Muscle layer of colon (tissue), 2 donors: ENCODE results near the gene CTBP1.

Experiments used
- H3K27ac ChIP-seq: one replicate; pipeline ENCODE4 v1.7.0; 2013; ENCODE audit warnings: low read depth, mild to moderate bottlenecking, low read length, moderate library complexity
- H3K27me3 ChIP-seq, 2 donors: one replicate each; pipeline ENCODE4 v1.7.0; 2013; ENCODE audit warnings: low read length in 2 of 2, mild to moderate bottlenecking in 2 of 2; ENCODE audit not compliant: insufficient read depth in 2 of 2, control insufficient read depth in 1 of 2
- H3K36me3 ChIP-seq: one replicate; pipeline ENCODE4 v1.7.0; 2013; ENCODE audit warnings: mild to moderate bottlenecking, low read length; ENCODE audit not compliant: insufficient read depth
- H3K4me1 ChIP-seq: one replicate; pipeline ENCODE4 v1.7.0; 2013; ENCODE audit warnings: mild to moderate bottlenecking, low read length; ENCODE audit not compliant: insufficient read depth
- H3K4me3 ChIP-seq, 2 donors: one replicate each; pipeline ENCODE4 v1.7.0; 2013; ENCODE audit warnings: low read length in 2 of 2, low read depth in 1 of 2, mild to moderate bottlenecking in 1 of 2, moderate library complexity in 1 of 2
- H3K9ac ChIP-seq: one replicate; pipeline ENCODE4 v1.7.0; 2013; ENCODE audit warnings: low read length
- H3K9me3 ChIP-seq: one replicate; pipeline ENCODE4 v1.7.0; 2013; ENCODE audit warnings: mild to moderate bottlenecking, low read length
- donor health status: abdominal sarcoma.
- donor health status: Adenocarcinoma of cecum.

CTBP1 gene

DNA sequence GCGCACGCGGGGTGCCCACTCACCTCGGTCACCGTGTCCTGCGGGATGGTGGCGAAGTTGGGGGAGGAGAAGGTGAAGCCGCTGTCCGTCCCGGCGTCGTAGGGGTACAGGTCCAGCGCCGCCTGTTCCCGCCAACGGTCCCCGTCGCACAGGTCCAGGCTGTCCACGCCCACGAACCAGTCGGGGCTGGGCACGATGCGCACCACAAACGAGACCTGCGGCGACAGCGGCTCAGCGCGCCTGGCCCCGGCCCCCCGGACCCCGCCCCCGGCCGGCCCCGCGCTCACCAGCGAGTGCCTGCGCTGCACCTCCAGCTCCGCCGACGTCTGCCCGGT, 78.0 kb downstream of the CTBP1 start:
- Histone ChIP-seq H3K9ac (no peak overlapping the region), H3K36me3 (no peaks in the 10 kb centered on the region), H3K4me3 (peak overlapping the region; percentile 38 to 45), H3K4me1 (peaks cover 13% of the 10 kb centered on the region), H3K27me3 (peaks cover 0 to 33% of the 10 kb centered on the region in 2 donors), H3K9me3 (no peaks in the 10 kb centered on the region), H3K27ac (no peak overlapping the region)

DNA sequence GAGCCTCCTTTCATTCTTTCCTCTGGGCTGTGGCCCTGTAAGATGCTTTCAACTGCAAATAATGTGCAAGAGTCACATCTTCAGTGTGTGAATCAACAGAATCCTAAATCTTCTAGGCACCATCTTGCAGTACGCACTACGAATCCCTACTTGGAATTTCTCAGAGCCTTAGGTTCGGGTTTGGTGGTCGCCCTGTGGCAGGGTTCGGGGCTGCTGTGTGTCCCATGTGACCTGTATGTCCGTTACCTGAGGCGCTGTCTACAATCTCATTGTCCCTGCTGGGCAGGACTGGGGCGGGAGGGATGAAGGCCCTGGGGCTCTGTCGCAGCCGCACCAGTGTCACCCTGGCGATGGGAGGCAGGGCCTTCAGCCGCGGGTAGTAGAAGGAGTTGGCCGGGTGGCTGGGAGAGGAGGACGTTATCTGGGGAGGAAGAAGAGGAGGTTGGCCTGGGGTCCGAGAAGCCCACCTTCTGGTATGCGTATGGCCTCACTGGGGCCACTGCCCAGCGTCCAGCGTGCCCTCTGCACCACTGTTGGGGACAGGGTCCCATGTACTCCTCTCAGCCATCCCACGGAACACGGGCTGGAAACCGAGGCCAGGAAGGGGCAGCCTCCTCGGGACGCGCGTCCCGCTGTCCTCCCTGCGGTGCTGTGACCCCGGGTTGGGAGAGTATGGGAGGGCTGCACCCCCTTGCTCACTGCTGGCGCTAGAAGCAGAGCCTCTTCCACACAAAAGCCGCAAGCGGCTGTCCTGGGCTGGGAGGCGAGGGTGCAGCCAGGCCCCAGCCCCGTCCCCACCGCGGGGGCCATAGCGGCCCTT, 78.6 kb downstream of the CTBP1 start:
- H3K9me3 ChIP-seq: no peaks in the 10 kb centered on the region
- H3K9ac ChIP-seq: no peak overlapping the region
- peaks cover 13% of the 10 kb centered on the region for H3K4me1 ChIP-seq
- H3K27me3 ChIP-seq: peaks cover 0 to 33% of the 10 kb centered on the region in 2 donors
- no peaks in the 10 kb centered on the region for H3K36me3 ChIP-seq
- H3K27ac ChIP-seq: no peak overlapping the region
- peak overlapping the region in 1 of 2 donors; percentile 45 for H3K4me3 ChIP-seq

DNA sequence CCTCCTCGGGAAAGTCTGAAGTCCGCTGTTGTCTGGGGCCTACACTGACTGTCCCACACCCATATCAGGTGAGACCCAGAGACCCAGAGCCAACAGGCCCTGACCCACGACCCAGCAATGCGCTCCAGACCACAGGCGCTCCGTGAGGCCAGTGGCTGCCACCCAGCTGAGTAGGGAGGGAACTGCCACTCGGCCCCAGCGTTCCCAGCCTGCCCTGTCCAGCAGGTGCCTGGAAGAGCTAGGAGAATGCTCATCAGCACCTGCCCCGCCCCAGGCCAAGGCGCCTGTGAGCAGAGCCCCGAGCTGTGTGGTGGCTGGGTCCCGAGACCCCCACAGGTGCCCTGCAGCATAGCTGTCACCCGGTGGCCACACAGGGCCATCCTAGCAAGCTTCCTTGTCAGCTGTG, 79.2 kb downstream of the CTBP1 start:
- Histone ChIP-seq H3K27ac (no peak overlapping the region), H3K9ac (no peak overlapping the region), H3K4me3 (no peak overlapping the region), H3K9me3 (no peaks in the 10 kb centered on the region), H3K27me3 (peaks cover 0 to 33% of the 10 kb centered on the region in 2 donors), H3K36me3 (no peaks in the 10 kb centered on the region), H3K4me1 (peaks cover 13% of the 10 kb centered on the region)

DNA sequence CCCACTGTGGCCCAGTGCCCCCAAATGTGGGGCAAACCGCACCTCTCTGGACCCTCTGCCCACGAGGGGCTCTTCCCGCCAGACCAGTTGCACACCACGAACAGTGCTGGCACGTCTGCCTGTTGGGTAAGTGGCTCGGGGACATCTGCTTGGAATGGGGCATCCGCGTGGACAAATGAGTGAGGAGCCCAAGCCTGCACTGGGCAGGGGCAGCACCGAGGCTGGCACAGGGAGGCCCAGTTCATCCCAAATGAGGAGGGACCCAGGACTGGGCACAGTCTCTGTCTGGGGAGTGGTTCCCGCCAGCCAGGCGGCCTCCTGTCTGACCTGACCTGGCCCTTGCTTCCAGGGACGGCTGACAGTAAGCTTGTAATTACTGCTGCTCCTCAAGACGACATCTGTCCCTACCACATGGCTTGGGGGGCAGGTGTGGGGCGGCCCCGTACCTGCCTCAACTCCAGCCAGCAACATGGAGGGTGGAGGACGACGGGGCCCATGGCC, 79.7 kb downstream of the CTBP1 start:
- Histone ChIP-seq H3K4me3 (no peak overlapping the region), H3K27me3 (peaks cover 0 to 33% of the 10 kb centered on the region in 2 donors), H3K27ac (no peak overlapping the region), H3K9ac (no peak overlapping the region), H3K36me3 (no peaks in the 10 kb centered on the region), H3K9me3 (no peaks in the 10 kb centered on the region), H3K4me1 (peaks cover 13% of the 10 kb centered on the region)

DNA sequence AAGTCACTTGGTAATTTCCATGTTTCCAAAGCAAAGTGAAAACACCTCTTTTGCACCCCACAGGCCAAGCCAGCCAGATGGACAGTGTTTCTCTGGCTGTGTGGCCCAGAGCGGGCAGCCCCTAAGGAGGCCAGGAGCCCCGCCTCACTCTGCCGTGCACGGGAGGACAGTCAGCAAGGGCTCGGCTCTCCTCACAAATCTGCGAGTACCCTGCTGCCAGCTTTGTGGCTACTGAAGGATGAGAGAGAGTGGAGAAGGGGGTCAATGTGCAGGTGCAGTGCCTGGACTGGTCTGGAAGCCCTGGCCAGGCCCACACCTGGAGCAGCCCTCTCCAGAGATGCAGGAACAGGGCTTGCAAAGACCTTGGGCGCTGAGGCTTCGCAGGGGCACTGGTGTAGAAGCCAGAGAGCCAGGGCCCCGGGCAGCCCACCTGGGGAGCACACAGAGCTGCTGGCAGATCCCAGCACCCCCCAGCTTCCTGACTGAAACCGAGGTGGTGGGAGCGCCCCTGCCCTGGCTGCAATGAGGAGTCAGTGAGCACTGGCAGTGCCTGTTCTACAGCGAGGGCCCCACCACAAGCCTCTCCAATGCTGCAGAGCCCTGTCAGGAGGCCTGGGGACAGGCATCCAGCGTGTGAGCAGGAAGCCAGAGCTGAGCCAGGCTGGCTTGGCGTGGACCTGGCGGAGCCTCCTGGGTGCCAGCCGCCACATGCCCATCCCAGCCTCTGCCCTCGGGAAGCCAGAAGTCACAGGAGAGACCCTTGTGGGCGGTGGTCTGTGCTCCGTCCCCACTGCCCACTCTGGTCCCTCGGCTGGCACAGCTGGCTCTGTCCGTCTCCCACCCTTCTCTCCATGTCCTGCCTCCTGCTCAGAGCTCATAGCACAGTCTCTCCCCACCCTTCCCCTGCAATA, 80.5 kb downstream of the CTBP1 start:
- no peak overlapping the region for H3K9ac ChIP-seq
- peak overlapping the region in 1 of 2 donors; percentile 87 for H3K4me3 ChIP-seq
- peaks cover 13% of the 10 kb centered on the region for H3K4me1 ChIP-seq
- no peak overlapping the region for H3K27ac ChIP-seq
- H3K9me3 ChIP-seq: no peaks in the 10 kb centered on the region
- H3K36me3 ChIP-seq: no peaks in the 10 kb centered on the region
- peaks cover 0 to 33% of the 10 kb centered on the region in 2 donors for H3K27me3 ChIP-seq

DNA sequence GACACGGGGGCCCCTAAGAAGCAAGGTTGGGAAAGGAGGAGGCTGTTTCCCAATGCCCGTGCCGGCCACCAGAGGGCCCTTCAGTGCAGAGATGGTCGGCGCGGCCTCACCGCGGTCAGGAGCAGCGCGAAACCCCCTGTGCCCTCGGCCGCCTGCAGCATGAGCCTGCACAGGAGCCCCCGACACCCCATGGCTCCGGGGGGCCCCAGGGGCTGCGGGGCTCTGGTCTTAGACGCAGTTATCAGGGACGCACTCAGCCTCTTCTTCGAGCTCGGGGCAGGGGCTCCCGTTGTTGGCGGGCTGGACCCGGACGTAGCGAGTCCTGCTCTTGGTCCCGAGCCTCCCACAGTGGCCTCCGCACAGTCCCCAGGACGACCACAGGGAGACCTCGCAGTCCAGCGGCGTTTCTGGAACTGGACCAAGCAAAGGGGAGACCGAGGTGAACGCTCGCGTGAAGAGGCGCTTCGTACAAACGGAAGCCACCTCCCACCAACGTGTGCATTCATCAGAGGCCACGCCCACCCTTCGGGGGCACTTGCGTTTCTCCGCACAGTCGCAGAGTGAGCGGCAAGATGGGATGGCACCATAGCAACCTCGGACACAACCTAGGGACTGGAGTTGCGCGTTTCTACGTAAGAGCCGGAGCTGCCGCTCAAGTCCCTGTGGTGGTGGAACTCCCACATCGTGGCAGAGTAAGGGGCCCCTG, 81.5 kb downstream of the CTBP1 start:
- H3K27ac ChIP-seq: peak overlapping the region; percentile 7

DNA sequence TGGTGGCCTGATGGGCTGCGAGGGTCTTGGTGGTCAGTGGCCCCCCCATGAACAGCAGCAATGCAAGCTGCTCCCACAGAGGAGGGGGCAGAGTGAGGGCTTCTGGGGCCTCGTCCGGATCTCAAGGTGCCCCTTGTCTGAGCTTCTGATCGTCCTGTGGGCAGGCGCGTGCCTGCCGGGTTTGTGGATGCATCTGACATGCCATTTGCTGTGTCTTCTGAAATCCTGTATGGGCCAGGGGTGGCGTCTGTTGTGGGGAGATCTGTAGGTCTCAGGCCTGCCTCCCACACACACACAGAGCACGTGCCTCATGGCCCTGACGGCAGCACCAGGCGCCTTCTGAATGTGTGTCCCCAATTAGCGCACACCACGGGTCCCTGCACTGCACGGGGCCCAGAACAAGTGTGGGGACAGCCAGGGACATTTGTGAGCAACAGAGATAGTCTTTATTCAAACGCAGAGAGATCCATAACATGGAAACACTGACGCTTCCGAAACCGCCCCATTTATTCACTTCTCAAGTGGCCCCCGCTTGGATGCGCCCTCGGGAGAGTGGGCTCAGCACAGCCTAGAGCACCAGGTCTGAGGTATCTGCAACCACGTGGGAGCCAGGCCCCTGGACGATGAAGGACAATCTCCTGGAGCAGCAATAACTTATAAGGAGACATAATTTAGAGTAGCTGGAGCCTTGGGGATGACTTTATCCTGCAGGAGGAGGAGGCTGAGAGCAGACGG, 82.3 kb downstream of the CTBP1 start:
- no peak overlapping the region for H3K9ac ChIP-seq
- no peak overlapping the region for H3K27ac ChIP-seq
- H3K9me3 ChIP-seq: no peaks in the 10 kb centered on the region
- no peaks in the 10 kb centered on the region for H3K36me3 ChIP-seq
- H3K4me1 ChIP-seq: peaks cover 13% of the 10 kb centered on the region
- H3K4me3 ChIP-seq: peak overlapping the region; percentile 81 to 87
- peaks cover 0 to 19% of the 10 kb centered on the region in 2 donors for H3K27me3 ChIP-seq

More for the DNA sequence above, 81.5 kb downstream of the CTBP1 start:
- H3K9me3 ChIP-seq: no peaks in the 10 kb centered on the region
- H3K27me3 ChIP-seq: peaks cover 0 to 26% of the 10 kb centered on the region in 2 donors
- no peak overlapping the region for H3K9ac ChIP-seq
- H3K4me1 ChIP-seq: peaks cover 13% of the 10 kb centered on the region
- H3K4me3 ChIP-seq: peak overlapping the region; percentile 81 to 87
- H3K36me3 ChIP-seq: no peaks in the 10 kb centered on the region

DNA sequence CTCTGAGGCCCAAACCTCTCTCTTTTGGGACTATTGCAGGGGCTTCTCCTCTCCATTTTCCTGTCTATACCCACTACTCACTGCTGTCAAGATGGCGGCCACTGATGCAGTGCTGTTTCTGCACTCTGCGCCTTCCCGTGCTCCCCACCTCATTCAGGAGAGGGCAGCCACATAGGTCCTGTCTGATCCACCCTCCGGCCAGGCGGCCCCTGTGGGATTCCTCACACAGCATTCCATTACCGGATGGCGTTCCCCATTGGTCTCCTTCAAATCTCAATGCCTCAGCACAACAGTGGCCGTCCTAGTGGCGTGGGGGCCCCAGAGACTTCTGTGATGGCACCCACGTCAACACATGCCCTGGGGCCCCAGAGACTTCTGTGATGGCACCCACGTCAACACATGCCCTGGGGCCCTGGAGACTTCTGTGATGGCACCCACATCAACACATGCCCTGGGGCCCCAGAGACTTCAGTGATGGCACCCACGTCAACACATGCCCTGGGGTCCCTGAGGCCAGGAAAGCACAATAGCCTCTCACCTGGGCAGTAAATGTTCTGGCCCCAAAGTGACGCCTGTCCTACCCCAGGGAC, 83.9 kb downstream of the CTBP1 start:
- peaks cover 13% of the 10 kb centered on the region for H3K4me1 ChIP-seq
- H3K9me3 ChIP-seq: no peaks in the 10 kb centered on the region
- H3K27me3 ChIP-seq: peaks cover 0 to 2% of the 10 kb centered on the region in 2 donors
- H3K9ac ChIP-seq: no peak overlapping the region
- H3K36me3 ChIP-seq: no peaks in the 10 kb centered on the region
- H3K27ac ChIP-seq: no peak overlapping the region
- H3K4me3 ChIP-seq: no peak overlapping the region

DNA sequence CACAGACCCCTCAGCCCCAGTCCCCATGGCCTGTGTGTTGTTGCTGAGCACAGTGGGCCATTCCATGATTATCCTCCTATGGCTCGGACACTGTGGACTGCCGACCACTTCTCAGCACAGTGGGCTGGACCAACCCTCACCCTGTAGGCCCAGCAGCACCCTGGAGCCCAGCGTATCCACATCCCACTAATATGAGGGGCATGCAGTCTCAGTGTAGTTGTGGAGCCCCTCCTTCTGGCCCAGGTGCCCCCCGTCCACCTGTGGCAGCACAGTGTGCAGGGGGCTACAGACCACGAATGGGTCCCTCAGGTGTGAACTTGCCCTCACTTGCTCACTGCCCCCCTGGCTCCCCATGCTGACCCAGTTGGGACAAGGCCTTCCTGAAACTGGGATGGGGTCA, 84.5 kb downstream of the CTBP1 start:
- Histone ChIP-seq H3K36me3 (no peaks in the 10 kb centered on the region), H3K9ac (no peak overlapping the region), H3K4me3 (no peak overlapping the region), H3K27me3 (no peaks in the 10 kb centered on the region), H3K27ac (no peak overlapping the region), H3K4me1 (peaks cover 9% of the 10 kb centered on the region), H3K9me3 (no peaks in the 10 kb centered on the region)

DNA sequence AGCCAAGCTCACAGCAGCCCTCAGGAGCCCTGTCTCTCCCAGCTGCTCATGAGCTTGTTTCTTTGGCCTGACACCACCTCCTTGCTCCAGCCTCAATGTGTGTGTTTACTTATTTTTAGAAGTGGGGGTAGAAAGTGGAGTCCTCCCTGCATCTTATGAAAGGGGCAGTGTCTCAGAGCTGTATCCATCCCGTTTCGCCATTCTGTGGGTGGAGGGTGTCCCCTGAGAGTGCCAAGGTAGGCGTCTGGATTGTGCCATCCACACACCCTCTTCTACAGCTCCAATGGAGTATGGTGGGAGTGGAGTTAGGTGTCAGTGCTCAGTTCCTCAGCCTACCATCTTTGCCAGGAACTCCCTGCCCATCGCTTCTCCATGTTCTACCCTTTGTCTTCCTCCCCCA, 84.9 kb downstream of the CTBP1 start:
- H3K9me3 ChIP-seq: no peaks in the 10 kb centered on the region
- no peak overlapping the region for H3K9ac ChIP-seq
- peaks cover 9% of the 10 kb centered on the region for H3K4me1 ChIP-seq
- no peak overlapping the region for H3K4me3 ChIP-seq
- no peaks in the 10 kb centered on the region for H3K36me3 ChIP-seq
- H3K27ac ChIP-seq: no peak overlapping the region
- no peaks in the 10 kb centered on the region for H3K27me3 ChIP-seq
